NCI-H1436 (cell line): Measurements from ENCODE around the gene SUSD4.

Experiments
- DNase-seq: peaks from one replicate; lab custom pipeline; 2025; lab: John Stamatoyannopoulos, UW

The SUSD4 gene

GRCh38 chr1:223231011-223231572, 132.9 kb downstream of the SUSD4 start:
- DNase-seq = no peak

GRCh38 chr1:223230161-223230881, 133.7 kb downstream of the SUSD4 start:
- DNase-seq = no peak

GRCh38 chr1:223229756-223230155, 134.2 kb downstream of the SUSD4 start:
- DNase-seq = no peak

DNA sequence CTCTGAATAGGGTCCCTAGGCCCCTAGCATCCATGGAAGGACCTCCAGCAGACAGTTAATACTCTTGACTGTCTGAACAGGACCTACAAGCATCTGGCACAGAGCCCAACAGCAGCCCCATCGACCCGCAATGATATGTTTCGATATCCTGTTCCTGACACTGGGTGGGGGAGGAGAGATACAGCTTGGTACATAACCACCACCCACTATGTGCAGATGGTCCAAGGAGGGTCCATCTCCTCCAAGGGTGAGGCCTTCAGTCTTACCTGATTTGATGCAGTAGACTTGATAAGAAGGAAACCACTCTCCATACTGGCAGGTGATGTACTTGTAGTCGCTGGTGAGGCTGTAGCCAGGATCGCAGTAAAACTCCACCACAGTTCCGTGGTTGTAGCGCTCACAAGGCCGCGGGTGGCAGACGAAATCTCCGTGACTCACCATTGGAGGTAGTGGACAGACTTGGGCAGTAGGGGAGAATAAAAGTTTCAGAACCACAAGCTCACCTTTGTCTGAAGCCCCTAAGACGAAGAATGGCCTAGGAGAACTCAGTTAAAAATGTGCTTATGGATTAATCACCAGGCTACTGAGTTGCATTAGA, 134.9 kb downstream of the SUSD4 start:
- DNase-seq = no peak

DNA sequence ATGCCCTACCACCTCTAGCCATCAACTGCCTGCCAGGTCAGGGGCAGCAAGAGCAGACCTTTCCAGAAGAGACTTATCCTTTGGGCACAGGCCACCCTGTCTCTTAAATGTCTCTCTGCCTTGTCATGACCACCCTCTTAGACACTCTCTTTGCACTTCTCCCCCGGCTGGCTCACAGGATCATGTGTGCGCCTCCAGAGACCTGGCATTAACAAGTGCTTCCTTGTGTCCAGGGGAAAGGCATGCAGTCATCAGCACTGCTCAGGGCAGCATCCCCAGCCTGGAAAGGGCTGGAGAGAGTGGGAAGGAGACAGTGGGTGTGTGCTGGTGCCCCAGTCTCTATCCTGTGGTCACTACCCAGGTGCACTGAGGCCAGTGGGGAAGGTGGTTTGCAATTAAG, 135.8 kb downstream of the SUSD4 start:
- DNase-seq = no peak

DNA sequence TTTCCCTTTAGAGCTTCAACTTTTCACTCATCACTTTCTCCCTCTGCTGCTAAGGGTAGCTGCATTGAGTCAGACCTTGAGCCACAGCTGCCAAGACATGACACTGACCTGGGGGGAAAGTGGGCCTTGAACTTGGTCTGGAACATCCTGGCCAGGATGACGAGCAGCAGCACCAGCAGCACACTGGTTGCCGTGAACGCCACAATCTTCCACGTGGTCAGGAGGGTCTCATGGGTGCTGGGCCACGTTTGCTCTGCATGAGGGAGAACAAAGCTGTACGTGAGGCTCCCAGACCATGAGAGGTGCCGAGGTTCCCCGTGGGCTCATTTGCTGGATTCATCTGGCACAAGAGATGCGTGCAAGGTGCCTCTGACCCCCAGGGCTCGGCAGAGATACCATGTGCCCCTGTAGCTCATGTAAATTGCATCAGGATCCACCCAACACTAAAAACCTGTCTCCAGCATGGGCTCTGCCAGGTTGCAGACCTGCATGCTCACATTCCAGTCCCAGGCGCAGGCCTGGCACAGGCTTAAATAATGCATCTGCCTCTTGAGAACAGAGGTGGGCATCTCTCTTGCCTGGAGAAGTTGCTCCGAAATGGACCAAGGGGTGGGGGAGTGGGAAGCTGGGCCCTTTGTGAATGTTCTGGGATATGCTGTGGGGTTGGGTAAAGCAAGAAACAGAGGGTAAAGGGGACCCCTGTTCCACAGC, 136.3 kb downstream of the SUSD4 start:
- DNase-seq = no peak

DNA sequence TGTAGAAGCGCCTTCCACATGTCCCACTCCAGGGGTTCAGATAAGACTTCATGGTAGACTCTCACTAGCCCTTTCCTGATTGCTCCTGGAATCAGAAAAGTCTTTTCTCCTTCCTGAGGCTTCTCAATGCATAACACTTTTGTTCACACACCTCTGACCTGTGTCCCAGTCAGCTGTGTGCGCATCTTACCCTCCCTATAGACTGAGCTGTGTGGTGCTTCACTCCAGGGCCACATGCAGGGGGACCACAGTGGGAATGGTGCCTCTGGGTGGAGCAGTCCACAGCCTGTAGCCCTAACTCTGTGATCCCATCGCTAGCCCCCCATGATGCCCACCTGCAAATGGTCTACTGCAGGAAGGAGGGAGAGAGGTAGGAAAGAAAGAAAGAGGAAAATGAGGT, 136.9 kb downstream of the SUSD4 start:
- DNase-seq = no peak

GRCh38 chr1:223226271-223226670, 137.7 kb downstream of the SUSD4 start:
- no peak for DNase-seq

DNA sequence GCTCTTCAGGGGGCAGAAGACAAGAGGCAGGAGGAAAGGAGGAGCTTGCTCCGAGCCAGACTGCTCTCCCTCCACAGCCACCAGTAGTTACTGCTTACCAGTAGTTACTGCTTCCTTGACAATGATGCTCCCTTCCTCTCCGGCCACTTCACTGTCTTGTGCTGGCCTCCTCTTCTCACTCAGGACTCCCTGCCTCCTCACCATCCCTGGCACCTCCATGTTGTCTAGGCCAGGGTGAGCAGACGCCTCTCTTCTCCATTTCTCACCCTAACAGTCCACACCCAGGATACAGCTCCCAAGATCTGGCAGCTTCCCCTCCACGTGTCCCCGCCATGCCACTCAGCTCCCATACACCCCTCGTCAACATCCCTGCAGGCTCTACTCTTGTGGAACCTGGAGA, 138.5 kb downstream of the SUSD4 start:
- DNase-seq = no peak

- DNase-seq = no peak
These were observed 138.9 kb downstream of the SUSD4 start for GRCh38 chr1:223225061-223225460.

- DNase-seq = no peak
These were observed 139.5 kb downstream of the SUSD4 start for GRCh38 chr1:223224465-223224864.

DNA sequence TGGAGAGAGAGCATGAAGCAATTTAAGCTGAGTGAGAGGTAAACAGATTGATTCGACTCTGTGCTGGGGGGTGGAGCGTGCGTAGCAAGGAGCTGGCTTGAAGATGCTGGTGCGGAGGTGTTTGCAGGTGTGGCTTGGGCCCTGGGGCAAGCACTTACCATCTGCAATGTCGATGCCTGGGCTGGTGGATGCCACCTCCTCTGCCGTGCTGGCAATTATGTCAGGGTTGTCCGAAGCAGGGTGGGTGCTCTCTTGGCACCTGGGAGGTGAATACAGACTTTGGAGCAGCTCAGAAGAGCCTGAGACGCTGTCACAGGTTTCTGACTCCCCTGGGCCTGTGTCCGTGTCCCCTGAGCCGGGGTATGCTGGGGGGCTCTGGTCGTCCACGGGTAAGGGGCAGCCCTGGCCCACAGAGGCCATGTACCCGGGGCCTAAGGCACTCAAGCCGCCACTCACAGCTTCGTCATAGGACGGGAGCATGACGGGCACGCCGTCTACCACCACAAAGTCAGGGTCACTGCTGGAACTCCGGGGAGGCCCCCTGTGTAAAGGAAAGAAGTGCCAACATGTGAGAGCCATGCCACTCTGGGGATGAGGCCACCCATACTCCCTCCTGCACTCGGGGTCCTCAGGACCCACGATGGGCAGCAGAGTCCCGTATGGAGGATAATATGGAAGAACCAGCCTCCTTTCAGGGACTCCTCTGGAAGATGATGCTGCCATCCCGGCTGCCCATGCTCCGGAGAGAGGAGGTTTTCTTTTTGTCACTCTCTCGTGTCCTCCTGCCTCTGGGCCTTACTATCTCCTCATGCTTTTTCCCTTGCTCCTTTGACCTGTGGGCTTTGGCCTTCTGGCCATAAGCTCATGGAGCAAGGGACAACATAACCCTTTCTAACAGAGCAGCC, 140.6 kb downstream of the SUSD4 start:
- no peak for DNase-seq

DNA sequence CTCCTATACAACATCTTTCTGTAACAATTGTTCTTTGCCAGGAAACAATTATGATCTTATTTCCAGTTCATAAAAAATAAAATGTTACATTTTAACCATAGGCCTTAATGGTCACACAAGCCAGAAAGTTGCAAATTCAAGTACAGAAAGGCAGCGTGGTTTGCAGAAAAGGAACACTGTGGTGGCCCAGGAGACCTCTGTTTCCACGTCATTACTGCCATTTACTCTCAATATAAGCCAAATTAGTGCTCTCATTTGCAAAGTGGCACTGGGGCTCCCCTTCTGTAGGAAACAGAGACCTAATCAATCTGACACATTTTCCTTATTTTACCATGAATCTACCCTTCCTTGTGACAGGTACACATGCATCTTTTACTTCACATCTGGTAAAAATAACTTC, 141.6 kb downstream of the SUSD4 start:
- DNase-seq = no peak

- DNase-seq = no peak
These were observed 142.3 kb downstream of the SUSD4 start for GRCh38 chr1:223221686-223222085.

DNA sequence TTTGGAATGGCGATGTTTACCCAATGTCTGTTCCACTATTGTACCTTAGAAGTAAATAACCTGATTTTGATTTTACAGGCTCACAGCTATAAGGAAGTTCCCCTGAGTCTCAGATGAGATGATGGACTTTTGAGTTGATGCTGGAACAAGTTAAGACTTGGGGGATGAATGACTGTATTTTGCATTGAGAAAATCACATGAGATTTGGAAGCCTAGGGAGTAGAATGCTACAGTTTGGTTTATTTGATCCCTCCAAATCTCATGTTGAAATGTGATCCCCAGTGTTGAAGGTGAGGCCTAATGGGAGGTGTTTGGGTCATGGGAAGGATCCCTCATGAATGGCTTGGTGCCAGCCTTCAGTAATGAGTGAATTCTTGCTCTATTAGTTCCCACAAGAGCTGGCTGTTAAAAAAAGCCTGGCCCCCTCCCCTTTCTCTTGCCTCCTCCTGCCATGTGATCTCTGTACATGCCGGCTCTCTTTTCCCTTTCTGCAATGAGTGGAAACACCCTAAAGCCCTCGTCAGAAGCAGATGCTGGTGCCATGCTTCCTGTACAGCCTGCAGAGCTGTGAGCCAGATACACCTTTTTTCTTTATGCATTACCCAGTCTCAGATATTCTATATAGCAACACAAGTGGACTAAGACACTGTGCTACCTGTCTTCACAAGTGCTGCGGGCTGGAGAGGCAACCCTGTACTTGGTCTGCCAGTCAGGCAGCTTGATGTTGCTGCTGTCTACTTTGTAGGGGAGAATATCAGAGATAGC, 143.9 kb downstream of the SUSD4 start:
- DNase-seq = no peak

DNA sequence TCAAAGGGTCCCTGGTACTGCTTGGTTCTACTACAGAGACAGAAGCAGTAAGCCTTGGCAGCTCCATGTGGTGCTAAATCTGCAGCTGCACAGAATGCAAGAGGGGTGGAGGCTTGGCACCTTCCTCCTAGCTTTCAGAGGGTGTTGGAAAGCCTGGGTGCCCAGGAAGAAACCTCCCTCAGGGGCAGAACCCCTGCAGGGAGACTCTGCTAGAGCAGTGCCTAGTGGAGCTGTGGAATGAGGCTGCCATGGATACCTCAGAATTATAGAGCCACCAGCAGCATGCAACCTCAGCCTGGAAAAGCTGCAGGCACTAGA, 144.7 kb downstream of the SUSD4 start:
- no peak for DNase-seq

GRCh38 chr1:223217781-223218180, 146.2 kb downstream of the SUSD4 start:
- no peak for DNase-seq

GRCh38 chr1:223216531-223217205, 147.3 kb downstream of the SUSD4 start:
- peak; percentile 10 for DNase-seq

DNA sequence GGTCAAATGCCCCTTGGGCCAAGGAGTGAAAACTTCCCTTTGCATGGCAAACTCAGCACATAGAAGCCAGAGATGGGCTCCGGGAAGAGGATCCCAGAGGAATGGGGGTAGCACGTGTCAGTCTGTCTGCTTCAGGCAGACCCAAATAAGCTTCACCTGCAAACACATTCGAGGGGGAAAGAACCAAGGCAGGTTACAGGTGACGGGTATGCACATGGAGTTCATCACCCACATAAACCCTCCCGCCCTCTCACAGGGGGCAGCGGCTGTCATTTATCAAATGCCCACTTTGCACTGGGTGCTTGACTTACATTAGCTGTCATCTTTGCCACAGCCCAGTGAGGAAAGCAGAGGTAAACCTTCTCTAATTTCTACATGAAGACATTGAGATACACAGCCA, 147.9 kb downstream of the SUSD4 start:
- no peak for DNase-seq

GRCh38 chr1:223215026-223215425, 148.9 kb downstream of the SUSD4 start:
- no peak for DNase-seq
